ENCODE results near the gene SAXO1. TPM values are rescaled to one million over a fixed set of nuclear protein-coding genes. Genes with fewer than 3 reads are reported as not detected.
A peak's percentile ranks its signal among the peaks of the same experiment; 100 is the strongest.

Gene SAXO1
- total RNA-seq, 1 experiment from 2014 or later: 0.09 TPM

DNA sequence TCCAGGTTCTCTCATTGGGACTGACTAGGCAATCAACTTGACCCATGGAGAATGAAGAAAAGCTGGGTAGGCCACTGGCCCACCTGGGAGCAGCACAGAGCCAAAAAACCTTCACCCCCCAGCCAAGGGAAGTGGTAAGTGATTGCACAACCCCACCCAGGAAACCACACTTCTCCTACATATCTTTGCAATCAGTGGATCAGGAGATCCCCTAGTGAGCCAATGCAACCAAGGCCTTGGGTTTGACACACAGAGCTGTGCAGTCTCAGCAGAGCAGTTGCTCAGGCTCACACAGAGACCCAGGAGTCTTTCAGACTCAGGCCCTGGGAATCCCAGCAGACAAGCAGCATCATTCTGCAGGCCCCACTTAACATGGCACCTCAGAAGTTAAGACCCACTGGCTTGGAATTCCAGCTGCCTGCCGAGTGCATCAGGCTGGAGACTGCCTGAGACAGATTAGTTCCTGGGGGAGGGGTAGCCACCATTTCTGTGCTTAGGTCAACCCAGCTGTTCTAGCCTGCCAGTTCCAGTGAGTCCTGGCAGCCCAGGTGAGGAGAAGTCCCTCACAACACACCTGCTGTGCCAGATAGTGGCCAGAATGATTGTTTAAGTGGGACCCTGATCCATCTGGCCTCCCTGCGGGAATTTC lies 136.4 kb downstream of the SAXO1 start:
- H3K4me1 Mint-ChIP-seq: 0 out of 2 replicates have a peak, but pooled peaks cover 2% of the 10 kb centered on the region
- H3K27ac Mint-ChIP-seq: no peak overlapping the region
- H3K27me3 Mint-ChIP-seq (ENCODE audit: low read depth): no peaks in the 10 kb centered on the region
- DNase-seq (ENCODE audit: low spot score) (no peak), ATAC-seq (peak; percentile 53; the same call in 1 of the 2 replicates)
- no peak overlapping the region for H3K4me3 Mint-ChIP-seq
- TF ChIP-seq, protein P1, sequence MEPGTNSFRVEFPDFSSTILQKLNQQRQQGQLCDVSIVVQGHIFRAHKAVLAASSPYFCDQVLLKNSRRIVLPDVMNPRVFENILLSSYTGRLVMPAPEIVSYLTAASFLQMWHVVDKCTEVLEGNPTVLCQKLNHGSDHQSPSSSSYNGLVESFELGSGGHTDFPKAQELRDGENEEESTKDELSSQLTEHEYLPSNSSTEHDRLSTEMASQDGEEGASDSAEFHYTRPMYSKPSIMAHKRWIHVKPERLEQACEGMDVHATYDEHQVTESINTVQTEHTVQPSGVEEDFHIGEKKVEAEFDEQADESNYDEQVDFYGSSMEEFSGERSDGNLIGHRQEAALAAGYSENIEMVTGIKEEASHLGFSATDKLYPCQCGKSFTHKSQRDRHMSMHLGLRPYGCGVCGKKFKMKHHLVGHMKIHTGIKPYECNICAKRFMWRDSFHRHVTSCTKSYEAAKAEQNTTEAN (CRISPR knock-in tag; IDR thresholded peaks at IDR 0.05): no peak
- no peak for TF ChIP-seq ZNF138 (CRISPR knock-in tag; conservative IDR thresholded peaks at IDR 0.05)
- TF ChIP-seq TEAD4 (CRISPR knock-in tag; IDR thresholded peaks at IDR 0.05): no peak
- TF ChIP-seq ZNF671 (CRISPR knock-in tag; IDR thresholded peaks at IDR 0.05): no peak
- TF ChIP-seq NR1H2 (CRISPR knock-in tag; IDR thresholded peaks at IDR 0.05): no peak
- TF ChIP-seq, protein P2, sequence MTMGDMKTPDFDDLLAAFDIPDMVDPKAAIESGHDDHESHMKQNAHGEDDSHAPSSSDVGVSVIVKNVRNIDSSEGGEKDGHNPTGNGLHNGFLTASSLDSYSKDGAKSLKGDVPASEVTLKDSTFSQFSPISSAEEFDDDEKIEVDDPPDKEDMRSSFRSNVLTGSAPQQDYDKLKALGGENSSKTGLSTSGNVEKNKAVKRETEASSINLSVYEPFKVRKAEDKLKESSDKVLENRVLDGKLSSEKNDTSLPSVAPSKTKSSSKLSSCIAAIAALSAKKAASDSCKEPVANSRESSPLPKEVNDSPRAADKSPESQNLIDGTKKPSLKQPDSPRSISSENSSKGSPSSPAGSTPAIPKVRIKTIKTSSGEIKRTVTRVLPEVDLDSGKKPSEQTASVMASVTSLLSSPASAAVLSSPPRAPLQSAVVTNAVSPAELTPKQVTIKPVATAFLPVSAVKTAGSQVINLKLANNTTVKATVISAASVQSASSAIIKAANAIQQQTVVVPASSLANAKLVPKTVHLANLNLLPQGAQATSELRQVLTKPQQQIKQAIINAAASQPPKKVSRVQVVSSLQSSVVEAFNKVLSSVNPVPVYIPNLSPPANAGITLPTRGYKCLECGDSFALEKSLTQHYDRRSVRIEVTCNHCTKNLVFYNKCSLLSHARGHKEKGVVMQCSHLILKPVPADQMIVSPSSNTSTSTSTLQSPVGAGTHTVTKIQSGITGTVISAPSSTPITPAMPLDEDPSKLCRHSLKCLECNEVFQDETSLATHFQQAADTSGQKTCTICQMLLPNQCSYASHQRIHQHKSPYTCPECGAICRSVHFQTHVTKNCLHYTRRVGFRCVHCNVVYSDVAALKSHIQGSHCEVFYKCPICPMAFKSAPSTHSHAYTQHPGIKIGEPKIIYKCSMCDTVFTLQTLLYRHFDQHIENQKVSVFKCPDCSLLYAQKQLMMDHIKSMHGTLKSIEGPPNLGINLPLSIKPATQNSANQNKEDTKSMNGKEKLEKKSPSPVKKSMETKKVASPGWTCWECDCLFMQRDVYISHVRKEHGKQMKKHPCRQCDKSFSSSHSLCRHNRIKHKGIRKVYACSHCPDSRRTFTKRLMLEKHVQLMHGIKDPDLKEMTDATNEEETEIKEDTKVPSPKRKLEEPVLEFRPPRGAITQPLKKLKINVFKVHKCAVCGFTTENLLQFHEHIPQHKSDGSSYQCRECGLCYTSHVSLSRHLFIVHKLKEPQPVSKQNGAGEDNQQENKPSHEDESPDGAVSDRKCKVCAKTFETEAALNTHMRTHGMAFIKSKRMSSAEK (CRISPR knock-in tag; IDR thresholded peaks at IDR 0.05; ENCODE audit: borderline replicate concordance): no peak
- TF ChIP-seq, protein P3, sequence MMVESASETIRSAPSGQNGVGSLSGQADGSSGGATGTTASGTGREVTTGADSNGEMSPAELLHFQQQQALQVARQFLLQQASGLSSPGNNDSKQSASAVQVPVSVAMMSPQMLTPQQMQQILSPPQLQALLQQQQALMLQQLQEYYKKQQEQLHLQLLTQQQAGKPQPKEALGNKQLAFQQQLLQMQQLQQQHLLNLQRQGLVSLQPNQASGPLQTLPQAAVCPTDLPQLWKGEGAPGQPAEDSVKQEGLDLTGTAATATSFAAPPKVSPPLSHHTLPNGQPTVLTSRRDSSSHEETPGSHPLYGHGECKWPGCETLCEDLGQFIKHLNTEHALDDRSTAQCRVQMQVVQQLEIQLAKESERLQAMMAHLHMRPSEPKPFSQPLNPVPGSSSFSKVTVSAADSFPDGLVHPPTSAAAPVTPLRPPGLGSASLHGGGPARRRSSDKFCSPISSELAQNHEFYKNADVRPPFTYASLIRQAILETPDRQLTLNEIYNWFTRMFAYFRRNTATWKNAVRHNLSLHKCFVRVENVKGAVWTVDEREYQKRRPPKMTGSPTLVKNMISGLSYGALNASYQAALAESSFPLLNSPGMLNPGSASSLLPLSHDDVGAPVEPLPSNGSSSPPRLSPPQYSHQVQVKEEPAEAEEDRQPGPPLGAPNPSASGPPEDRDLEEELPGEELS (CRISPR knock-in tag; IDR thresholded peaks at IDR 0.05): no peak
- TF ChIP-seq ZNF416 (CRISPR knock-in tag; IDR thresholded peaks at IDR 0.05): no peak
- TF ChIP-seq, protein P4, sequence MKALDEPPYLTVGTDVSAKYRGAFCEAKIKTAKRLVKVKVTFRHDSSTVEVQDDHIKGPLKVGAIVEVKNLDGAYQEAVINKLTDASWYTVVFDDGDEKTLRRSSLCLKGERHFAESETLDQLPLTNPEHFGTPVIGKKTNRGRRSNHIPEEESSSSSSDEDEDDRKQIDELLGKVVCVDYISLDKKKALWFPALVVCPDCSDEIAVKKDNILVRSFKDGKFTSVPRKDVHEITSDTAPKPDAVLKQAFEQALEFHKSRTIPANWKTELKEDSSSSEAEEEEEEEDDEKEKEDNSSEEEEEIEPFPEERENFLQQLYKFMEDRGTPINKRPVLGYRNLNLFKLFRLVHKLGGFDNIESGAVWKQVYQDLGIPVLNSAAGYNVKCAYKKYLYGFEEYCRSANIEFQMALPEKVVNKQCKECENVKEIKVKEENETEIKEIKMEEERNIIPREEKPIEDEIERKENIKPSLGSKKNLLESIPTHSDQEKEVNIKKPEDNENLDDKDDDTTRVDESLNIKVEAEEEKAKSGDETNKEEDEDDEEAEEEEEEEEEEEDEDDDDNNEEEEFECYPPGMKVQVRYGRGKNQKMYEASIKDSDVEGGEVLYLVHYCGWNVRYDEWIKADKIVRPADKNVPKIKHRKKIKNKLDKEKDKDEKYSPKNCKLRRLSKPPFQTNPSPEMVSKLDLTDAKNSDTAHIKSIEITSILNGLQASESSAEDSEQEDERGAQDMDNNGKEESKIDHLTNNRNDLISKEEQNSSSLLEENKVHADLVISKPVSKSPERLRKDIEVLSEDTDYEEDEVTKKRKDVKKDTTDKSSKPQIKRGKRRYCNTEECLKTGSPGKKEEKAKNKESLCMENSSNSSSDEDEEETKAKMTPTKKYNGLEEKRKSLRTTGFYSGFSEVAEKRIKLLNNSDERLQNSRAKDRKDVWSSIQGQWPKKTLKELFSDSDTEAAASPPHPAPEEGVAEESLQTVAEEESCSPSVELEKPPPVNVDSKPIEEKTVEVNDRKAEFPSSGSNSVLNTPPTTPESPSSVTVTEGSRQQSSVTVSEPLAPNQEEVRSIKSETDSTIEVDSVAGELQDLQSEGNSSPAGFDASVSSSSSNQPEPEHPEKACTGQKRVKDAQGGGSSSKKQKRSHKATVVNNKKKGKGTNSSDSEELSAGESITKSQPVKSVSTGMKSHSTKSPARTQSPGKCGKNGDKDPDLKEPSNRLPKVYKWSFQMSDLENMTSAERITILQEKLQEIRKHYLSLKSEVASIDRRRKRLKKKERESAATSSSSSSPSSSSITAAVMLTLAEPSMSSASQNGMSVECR (CRISPR knock-in tag; IDR thresholded peaks at IDR 0.05; ENCODE audit: borderline replicate concordance): no peak
- TF ChIP-seq, protein P5, sequence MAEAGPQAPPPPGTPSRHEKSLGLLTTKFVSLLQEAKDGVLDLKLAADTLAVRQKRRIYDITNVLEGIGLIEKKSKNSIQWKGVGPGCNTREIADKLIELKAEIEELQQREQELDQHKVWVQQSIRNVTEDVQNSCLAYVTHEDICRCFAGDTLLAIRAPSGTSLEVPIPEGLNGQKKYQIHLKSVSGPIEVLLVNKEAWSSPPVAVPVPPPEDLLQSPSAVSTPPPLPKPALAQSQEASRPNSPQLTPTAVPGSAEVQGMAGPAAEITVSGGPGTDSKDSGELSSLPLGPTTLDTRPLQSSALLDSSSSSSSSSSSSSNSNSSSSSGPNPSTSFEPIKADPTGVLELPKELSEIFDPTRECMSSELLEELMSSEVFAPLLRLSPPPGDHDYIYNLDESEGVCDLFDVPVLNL (CRISPR knock-in tag; IDR thresholded peaks at IDR 0.05; ENCODE audit: borderline replicate concordance, low read depth): no peak
- TF ChIP-seq KAT7 (CRISPR knock-in tag; IDR thresholded peaks at IDR 0.05; ENCODE audit: borderline replicate concordance): no peak
- TF ChIP-seq, protein P6, sequence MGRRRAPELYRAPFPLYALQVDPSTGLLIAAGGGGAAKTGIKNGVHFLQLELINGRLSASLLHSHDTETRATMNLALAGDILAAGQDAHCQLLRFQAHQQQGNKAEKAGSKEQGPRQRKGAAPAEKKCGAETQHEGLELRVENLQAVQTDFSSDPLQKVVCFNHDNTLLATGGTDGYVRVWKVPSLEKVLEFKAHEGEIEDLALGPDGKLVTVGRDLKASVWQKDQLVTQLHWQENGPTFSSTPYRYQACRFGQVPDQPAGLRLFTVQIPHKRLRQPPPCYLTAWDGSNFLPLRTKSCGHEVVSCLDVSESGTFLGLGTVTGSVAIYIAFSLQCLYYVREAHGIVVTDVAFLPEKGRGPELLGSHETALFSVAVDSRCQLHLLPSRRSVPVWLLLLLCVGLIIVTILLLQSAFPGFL (CRISPR knock-in tag; IDR thresholded peaks at IDR 0.05; ENCODE audit: borderline replicate concordance): no peak
- CTCF ChIA-PET: no interaction called here
- POLR2A ChIA-PET: interaction anchor here (0.6 kb wide), 1 partner anchor 353 kb away, joined by 3 read pairs; no protein-coding TSS in a partner anchor
- H3K9me3 Mint-ChIP-seq: peaks cover 16% of the 10 kb centered on the region
- H3K36me3 Mint-ChIP-seq: peaks cover 2% of the 10 kb centered on the region; the same call in 1 of the 2 replicates
